OCI-LY7 (cell line): ENCODE results near the gene KRTAP4-6. TPM values are rescaled to one million over a fixed set of nuclear protein-coding genes. Genes with fewer than 3 reads are reported as not detected.
"Not testable (repeated sequence)": the region's sequence is repeated elsewhere in the genome, so short reads cannot be mapped to it uniquely, and the experiment has no call there.

Source experiments
- BruUV-seq: library from RNA; stranded (reverse); fragments of 400-500 nt; replicated peaks from 2 replicates; lab custom pipeline; 2021; lab: Mats Ljungman, UMichigan
- CTCF ChIA-PET: fragments of 300-600 bp; sonication (Branson Sonifier 250); formaldehyde crosslinking; loops from one replicate; lab custom pipeline; 2022; ENCODE audit warnings: antibody characterized with exemption; ENCODE audit not compliant: unreplicated experiment; lab: Charles Lee
- POLR2A ChIA-PET: fragments of 300-600 bp; sonication (Branson Sonifier 250); formaldehyde crosslinking; loops from one replicate; lab custom pipeline; 2022; ENCODE audit warnings: antibody characterized with exemption; lab: Charles Lee
- DNase-seq: peaks from one replicate; pipeline ENCODE4 v3.0.0-alpha.2; 2015; ENCODE audit warnings: low spot score
- H2AFZ ChIP-seq: fragments of 200-600 bp; sonication (generic), shearing (Covaris generic); 2 replicates; pipeline ENCODE4 v1.6.1; 2014; ENCODE audit warnings: mild to moderate bottlenecking, antibody characterized with exemption, low read length, moderate library complexity
- H3K27ac ChIP-seq: fragments of 200-600 bp; sonication (generic); 2 replicates; pipeline ENCODE4 v1.5.1; 2014; ENCODE audit warnings: mixed run types, low read depth, mild to moderate bottlenecking, moderate library complexity, low read length, inconsistent platforms; ENCODE audit not compliant: poor library complexity, severe bottlenecking
- H3K36me3 ChIP-seq: fragments of 200-600 bp; sonication (generic); 2 replicates; pipeline ENCODE4 v1.6.1; 2014; ENCODE audit warnings: mild to moderate bottlenecking, antibody characterized with exemption, low read length, moderate library complexity, mixed read lengths; ENCODE audit not compliant: insufficient read depth
- H3K4me1 ChIP-seq: fragments of 200-600 bp; sonication (generic); 2 replicates; pipeline ENCODE4 v1.5.1; 2014; ENCODE audit warnings: mild to moderate bottlenecking, low read length; ENCODE audit not compliant: insufficient read depth, poor library complexity, severe bottlenecking
- H3K4me2 ChIP-seq: fragments of 200-600 bp; sonication (generic); 2 replicates; pipeline ENCODE4 v1.6.1; 2014; ENCODE audit warnings: mild to moderate bottlenecking, low read length
- H3K4me3 ChIP-seq: fragments of 200-600 bp; sonication (generic); 2 replicates; pipeline ENCODE4 v1.5.1; 2014; ENCODE audit warnings: mild to moderate bottlenecking, low read depth, low read length; ENCODE audit not compliant: poor library complexity, severe bottlenecking
- H3K79me2 ChIP-seq: fragments of 200-600 bp; sonication (generic); 2 replicates; pipeline ENCODE4 v1.6.1; 2016; ENCODE audit warnings: low read depth, mild to moderate bottlenecking, low read length, moderate library complexity, mixed read lengths; ENCODE audit not compliant: insufficient read depth
- H3K9me2 ChIP-seq: fragments of 200-600 bp; sonication (generic); 2 replicates; pipeline ENCODE4 v1.6.1; 2016; ENCODE audit warnings: mild to moderate bottlenecking, low read length, mixed read lengths; ENCODE audit not compliant: insufficient read depth
- H3K9me3 ChIP-seq: fragments of 200-600 bp; sonication (generic); 2 replicates; pipeline ENCODE4 v1.6.1; 2014; ENCODE audit warnings: mild to moderate bottlenecking, mixed run types, low read length, mixed read lengths
- H4K20me1 ChIP-seq: fragments of 200-600 bp; sonication (generic); 2 replicates; pipeline ENCODE4 v1.6.1; 2014; ENCODE audit warnings: mild to moderate bottlenecking, antibody characterized with exemption, low read length, moderate library complexity, mixed read lengths; ENCODE audit not compliant: insufficient read depth
- EZH2phosphoT487 ChIP-seq: fragments of 200-600 bp; sonication (generic); IDR thresholded peaks from 2 replicates; pipeline ENCODE4 v1.6.1; 2018; ENCODE audit warnings: low read depth, borderline replicate concordance, mild to moderate bottlenecking, mixed run types, antibody characterized with exemption, low read length, moderate library complexity, mixed read lengths
- intact Hi-C: fragments of 100-400 bp; cut with micrococcal nuclease; formaldehyde crosslinking; loops from one replicate; pipeline ENCODE4 v1.10.0; 2022; ENCODE audit not compliant: unreplicated experiment
- total RNA-seq, 2 experiments: library from RNA; depleted of rRNA in 1 of 2; stranded (reverse); fragments of >200 nt in 1 of 2; shearing (Covaris generic) in 1 of 2; gene quantifications; 2 replicates each; pipeline ENCODE4 v1.2.3, GENCODE V29; 2014 to 2022
- TF ChIP-seq, protein P1 (sequence below): fragments of 200-600 bp; sonication (generic); conservative IDR thresholded peaks from 2 replicates; pipeline ENCODE4 v1.5.1; 2014; ENCODE audit warnings: mild to moderate bottlenecking, antibody characterized with exemption, low read length, moderate library complexity, mixed read lengths

KRTAP4-6 gene
- total RNA-seq, 2 experiments from 2014 or later, result not detected

DNA sequence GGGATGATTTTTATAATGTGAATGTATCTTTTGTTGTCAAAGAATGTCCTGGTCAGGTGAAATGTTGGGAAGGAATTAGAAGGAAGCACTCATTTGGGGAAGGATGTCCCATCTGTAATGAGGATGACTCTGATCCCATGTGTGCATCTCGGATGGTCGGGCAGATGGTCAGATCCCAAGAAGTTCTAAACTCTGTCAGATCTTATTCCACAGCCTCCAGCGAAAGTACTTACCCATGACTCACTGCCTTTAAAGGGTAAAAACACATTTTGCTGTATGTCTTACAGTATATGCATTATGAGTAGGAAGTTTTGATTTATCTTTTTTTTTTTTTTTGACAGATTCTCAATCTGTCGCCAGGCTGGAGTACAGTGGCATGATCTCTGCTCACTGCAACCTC, 21.6 kb downstream of the KRTAP4-6 start:
- Histone ChIP-seq H3K27ac (no peak overlapping the region), H3K4me1 (peaks cover 20% of the 10 kb centered on the region), H3K36me3 (no peaks in the 10 kb centered on the region; the same call in 1 of the 2 replicates), H3K4me2 (no peak overlapping the region), H4K20me1 (no peaks in the 10 kb centered on the region), H3K9me2 (no peaks in the 10 kb centered on the region), H2AFZ (no peak overlapping the region), H3K4me3 (no peak overlapping the region), H3K9me3 (peaks cover 11% of the 10 kb centered on the region; the same call in 1 of the 2 replicates), H3K79me2 (no peaks in the 10 kb centered on the region)
- POLR2A ChIA-PET, result no interaction called here
- no peak for DNase-seq
- CTCF ChIA-PET, result no interaction called here
- no TSS peak for BruUV-seq
- TF ChIP-seq, protein P1, sequence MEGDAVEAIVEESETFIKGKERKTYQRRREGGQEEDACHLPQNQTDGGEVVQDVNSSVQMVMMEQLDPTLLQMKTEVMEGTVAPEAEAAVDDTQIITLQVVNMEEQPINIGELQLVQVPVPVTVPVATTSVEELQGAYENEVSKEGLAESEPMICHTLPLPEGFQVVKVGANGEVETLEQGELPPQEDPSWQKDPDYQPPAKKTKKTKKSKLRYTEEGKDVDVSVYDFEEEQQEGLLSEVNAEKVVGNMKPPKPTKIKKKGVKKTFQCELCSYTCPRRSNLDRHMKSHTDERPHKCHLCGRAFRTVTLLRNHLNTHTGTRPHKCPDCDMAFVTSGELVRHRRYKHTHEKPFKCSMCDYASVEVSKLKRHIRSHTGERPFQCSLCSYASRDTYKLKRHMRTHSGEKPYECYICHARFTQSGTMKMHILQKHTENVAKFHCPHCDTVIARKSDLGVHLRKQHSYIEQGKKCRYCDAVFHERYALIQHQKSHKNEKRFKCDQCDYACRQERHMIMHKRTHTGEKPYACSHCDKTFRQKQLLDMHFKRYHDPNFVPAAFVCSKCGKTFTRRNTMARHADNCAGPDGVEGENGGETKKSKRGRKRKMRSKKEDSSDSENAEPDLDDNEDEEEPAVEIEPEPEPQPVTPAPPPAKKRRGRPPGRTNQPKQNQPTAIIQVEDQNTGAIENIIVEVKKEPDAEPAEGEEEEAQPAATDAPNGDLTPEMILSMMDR, result no peak
- TF ChIP-seq EZH2phosphoT487, result no peak
- intact Hi-C loops, result no loop called here

DNA sequence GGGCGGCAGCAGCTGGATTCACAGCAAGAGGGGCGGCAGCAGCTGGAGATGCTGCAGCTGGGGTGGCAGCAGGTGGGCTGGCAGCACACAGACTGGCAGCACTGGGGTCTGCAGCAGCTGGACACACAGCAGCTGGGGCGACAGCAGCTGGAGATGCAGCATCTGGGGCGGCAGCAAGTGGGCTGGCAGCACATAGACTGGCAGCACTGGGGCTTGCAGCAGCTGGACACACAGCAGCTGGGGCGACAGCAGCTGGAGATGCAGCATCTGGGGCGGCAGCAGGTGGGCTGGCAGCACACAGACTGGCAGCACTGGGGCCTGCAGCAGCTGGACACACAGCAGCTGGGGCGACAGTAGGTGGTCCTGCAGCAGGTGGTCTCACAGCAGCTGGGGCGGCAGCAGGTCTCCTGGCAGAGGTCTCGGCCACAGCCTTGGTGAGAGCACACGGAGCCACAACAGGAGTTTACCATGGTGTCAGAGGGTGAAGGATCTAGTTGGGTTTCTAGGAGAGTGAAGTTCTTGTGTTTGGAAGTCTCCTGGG, 22.4 kb downstream of the KRTAP4-6 start, which contains the start of gene KRTAP4-11:
Gene KRTAP4-11 (minus strand): TSS at position 528 of the 541 bp plus-strand sequence. CDS start 58 bp downstream, at position 470.
- H3K36me3 ChIP-seq, CTCF ChIA-PET, POLR2A ChIA-PET, H3K27ac ChIP-seq, BruUV-seq, H4K20me1 ChIP-seq, H3K9me2 ChIP-seq, intact Hi-C loops, H3K79me2 ChIP-seq, H2AFZ ChIP-seq, H3K4me3 ChIP-seq, H3K4me2 ChIP-seq, DNase-seq: not testable (repeated sequence)
- H3K4me1 ChIP-seq, result peaks cover 20% of the 10 kb centered on the region
- H3K9me3 ChIP-seq, result peaks cover 16% of the 10 kb centered on the region; the same call in 1 of the 2 replicates

DNA sequence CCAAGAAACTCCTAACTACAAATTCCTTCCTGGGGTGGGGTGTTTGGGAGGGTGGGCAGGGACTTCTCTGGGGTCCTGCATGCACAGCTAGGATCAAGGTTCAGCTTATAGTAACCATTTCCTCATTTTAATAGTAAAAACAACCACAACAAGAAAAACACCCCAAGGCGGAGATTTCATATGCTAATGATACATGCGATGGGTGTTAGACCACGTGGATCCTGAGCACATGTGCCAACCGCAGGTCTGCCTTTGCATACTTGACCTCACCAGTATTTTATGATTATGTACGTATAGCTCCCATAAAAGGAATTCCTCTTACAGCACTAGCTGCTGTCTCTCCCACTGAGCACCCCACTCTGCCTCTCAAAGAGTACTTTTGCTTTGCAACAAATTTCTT, 24.0 kb downstream of the KRTAP4-6 start:
- peak; percentile 11 for DNase-seq
- ChIA-PET POLR2A (no interaction called here), CTCF (no interaction called here)
- H3K36me3 ChIP-seq, result no peaks in the 10 kb centered on the region; the same call in 1 of the 2 replicates
- H3K4me1 ChIP-seq, result peaks cover 20% of the 10 kb centered on the region
- no peak for TF ChIP-seq EZH2phosphoT487
- TF ChIP-seq, protein P1, result no peak
- peaks cover 25% of the 10 kb centered on the region; the same call in 1 of the 2 replicates for H3K9me3 ChIP-seq
- no peak overlapping the region for H3K4me2 ChIP-seq
- intact Hi-C loops, result no loop called here
- no peak overlapping the region for H2AFZ ChIP-seq
- H3K27ac ChIP-seq, result no peak overlapping the region
- H4K20me1 ChIP-seq, result no peaks in the 10 kb centered on the region
- no TSS peak for BruUV-seq
- H3K4me3 ChIP-seq, result no peak overlapping the region
- H3K9me2 ChIP-seq, result no peaks in the 10 kb centered on the region
- H3K79me2 ChIP-seq, result no peaks in the 10 kb centered on the region
